IPS-20b (cell line): Measurements from ENCODE around the gene FNDC3B.
"Not testable (repeated sequence)": the region's sequence is repeated elsewhere in the genome, so short reads cannot be mapped to it uniquely, and the experiment has no call there.

ENCODE experiments used
- H3K27ac ChIP-seq: one replicate; pipeline ENCODE4 v1.5.1; 2013; ENCODE audit warnings: low read length
- H3K27me3 ChIP-seq: 2 replicates; pipeline ENCODE4 v1.6.1; 2013; ENCODE audit warnings: mild to moderate bottlenecking, low read length, inconsistent platforms; ENCODE audit not compliant: insufficient read depth
- H3K36me3 ChIP-seq: 2 replicates; pipeline ENCODE4 v1.6.1; 2013; ENCODE audit warnings: low read depth, mild to moderate bottlenecking, inconsistent platforms, low read length, moderate library complexity; ENCODE audit not compliant: insufficient read depth
- H3K4me1 ChIP-seq: 2 replicates; pipeline ENCODE4 v1.6.1; 2013; ENCODE audit warnings: mild to moderate bottlenecking, control low read depth, inconsistent platforms, low read length, moderate library complexity; ENCODE audit not compliant: insufficient read depth
- H3K4me3 ChIP-seq: 2 replicates; pipeline ENCODE4 v1.5.1; 2013; ENCODE audit warnings: mild to moderate bottlenecking, low read length, inconsistent platforms
- H3K9ac ChIP-seq: 2 replicates; pipeline ENCODE4 v1.6.1; 2013; ENCODE audit warnings: low read depth, mild to moderate bottlenecking, inconsistent platforms, low read length, moderate library complexity
- H3K9me3 ChIP-seq: 2 replicates; pipeline ENCODE4 v1.6.1; 2013; ENCODE audit warnings: mild to moderate bottlenecking, low read depth, low read length, inconsistent platforms; ENCODE audit not compliant: insufficient read depth

FNDC3B gene

DNA sequence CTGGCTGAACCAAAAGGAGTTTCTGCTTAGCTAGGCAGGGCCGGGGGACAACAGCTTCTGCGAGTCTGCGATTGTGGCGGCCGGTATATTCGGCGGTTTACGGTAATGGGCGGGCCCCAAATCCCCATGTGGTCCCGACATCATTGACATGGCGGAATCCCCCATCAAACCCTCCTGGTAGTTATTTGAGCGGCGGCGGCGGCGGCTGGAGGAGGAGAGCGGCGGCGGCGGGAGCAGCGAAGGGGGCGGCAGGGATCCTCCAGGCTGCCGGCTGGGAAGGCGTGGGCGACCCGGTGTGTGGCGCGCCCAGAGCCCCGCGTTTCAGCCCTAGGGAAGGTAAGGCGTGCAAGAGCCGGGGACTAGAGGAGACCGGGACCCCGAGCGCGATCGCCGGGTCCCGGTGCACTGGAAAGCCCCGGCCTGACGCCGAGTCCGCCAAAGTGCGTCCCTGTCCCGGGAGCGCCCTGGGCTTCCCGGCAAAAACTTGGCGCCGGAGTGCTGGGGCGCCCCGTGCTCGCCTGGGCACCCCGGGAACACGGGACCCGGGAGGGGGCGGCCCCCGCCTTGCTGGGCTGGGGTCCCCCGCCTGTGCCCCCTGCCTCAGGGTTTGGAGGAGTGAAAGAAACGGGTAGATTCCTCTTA is at the start of gene FNDC3B:
TSS of gene FNDC3B (plus strand) at position 143 of the 642 bp plus-strand sequence. CDS start 72,902 bp downstream, outside the sequence.
- no peaks in the 10 kb centered on the region for H3K36me3 ChIP-seq
- no peaks in the 10 kb centered on the region for H3K9me3 ChIP-seq
- H3K27ac ChIP-seq = peak within 1 kb of the TSS; percentile 84
- H3K9ac ChIP-seq = peak within 1 kb of the TSS; percentile 90; the same call in 1 of the 2 replicates
- H3K27me3 ChIP-seq = no peaks in the 10 kb centered on the region
- peaks cover 19% of the 10 kb centered on the region for H3K4me1 ChIP-seq
- H3K4me3 ChIP-seq = peak within 1 kb of the TSS; percentile 80

DNA sequence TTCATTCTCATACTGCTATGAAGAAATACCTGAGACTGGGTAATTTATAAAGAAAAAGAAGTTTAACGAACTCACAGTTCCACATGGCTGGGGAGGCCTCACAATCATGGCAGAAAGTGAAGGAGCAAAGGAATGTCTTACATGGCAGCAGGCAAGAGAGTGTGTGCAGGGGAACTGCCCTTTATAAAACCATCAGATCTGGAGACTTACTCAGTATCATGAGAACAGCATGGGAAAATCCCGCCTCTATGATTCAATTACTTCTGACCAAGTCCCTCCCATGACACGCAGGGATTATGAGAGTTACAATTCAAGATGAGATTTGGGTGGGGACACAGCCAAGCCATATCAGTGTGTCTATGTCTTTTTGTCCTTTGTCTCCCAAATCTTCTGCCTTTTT is 49.1 kb upstream of the FNDC3B start:
- H3K36me3 ChIP-seq, H3K27ac ChIP-seq, H3K9me3 ChIP-seq, H3K4me1 ChIP-seq, H3K4me3 ChIP-seq, H3K9ac ChIP-seq, H3K27me3 ChIP-seq: not testable (repeated sequence)

DNA sequence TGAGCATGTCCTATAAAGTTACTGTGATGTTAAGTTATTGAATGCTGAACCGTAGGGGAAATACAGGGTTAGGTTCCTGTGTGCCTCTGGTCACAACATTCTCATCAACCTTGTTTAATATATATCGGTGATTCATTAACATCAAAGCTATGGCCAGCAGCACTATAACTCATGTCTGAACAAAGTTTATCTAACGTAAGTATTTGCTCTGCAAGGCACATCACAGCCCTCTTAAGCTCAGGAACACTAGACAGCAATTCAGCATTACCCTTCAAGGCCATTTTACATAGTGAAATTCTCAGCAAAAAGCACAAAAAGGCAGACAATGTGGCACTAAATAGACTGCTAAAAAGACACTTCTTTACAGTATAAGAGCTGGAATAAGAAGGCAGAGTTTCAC is 48.2 kb upstream of the FNDC3B start:
- Histone ChIP-seq H3K36me3 (no peaks in the 10 kb centered on the region), H3K27ac (no peak overlapping the region), H3K4me3 (no peak overlapping the region), H3K27me3 (no peaks in the 10 kb centered on the region), H3K9me3 (no peaks in the 10 kb centered on the region), H3K4me1 (no peaks in the 10 kb centered on the region), H3K9ac (no peak overlapping the region)

DNA sequence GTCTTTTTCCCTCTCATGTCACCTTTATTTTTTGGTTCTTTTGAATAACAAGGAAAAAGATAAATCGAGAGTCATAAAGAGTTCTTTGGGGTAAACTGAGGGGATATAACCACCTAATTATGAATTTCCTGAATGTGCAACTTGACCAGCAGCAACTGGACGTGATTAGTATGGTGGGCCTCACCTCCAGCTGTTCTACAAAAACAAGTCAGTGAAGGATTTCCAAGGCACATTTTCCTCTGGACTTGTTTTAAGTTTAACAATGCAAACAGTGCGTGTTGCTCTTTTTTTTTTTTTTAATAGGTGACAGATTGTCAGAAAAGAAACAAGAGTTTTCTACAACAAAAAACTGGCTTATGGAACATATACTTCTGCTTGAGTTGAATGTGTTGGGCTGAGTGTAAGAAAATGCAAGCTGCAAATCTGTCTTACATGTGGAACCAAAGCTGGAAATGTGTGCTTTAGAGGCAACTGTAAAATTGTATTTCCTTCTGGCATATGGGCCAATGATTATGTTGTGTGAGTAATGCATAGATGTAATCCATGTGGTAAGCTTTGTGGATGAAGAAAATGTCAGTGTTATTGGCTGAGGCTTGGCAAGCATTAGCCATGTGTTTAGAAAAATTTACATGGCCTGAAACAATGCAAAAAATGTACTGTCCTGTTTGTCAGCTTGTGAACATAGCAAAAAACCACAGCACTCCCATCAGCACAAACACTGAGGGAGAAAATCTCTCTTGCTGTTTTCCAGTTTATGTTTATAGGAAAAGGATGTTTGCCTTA is 44.5 kb upstream of the FNDC3B start:
- H3K9me3 ChIP-seq = 0 out of 2 replicates have a peak, but pooled peaks cover 3% of the 10 kb centered on the region
- no peaks in the 10 kb centered on the region for H3K4me1 ChIP-seq
- no peak overlapping the region for H3K27ac ChIP-seq
- H3K27me3 ChIP-seq = no peaks in the 10 kb centered on the region
- no peaks in the 10 kb centered on the region for H3K36me3 ChIP-seq
- H3K9ac ChIP-seq = no peak overlapping the region
- no peak overlapping the region for H3K4me3 ChIP-seq

DNA sequence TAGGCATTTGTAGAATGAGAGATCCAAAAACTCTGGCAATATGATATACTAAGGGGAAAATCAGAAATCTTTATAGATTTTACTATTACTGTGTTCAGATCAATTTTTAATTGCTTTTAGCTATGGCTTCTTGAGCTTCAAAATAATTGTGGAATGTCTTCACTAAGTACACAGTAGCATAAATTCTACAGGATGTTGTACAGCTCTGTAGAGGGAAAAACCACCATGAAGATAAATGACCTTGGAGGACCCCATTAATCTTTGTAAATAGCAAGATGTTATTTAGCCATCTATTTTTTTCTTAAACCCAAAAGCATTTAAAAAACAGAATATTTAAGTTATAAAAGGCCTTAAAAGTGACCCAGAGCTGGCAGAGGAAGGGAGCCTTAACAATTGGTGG is 43.9 kb upstream of the FNDC3B start:
- Histone ChIP-seq H3K27me3 (no peaks in the 10 kb centered on the region), H3K4me1 (no peaks in the 10 kb centered on the region), H3K27ac (no peak overlapping the region), H3K36me3 (no peaks in the 10 kb centered on the region), H3K9ac (no peak overlapping the region), H3K9me3 (0 out of 2 replicates have a peak, but pooled peaks cover 3% of the 10 kb centered on the region), H3K4me3 (no peak overlapping the region)

DNA sequence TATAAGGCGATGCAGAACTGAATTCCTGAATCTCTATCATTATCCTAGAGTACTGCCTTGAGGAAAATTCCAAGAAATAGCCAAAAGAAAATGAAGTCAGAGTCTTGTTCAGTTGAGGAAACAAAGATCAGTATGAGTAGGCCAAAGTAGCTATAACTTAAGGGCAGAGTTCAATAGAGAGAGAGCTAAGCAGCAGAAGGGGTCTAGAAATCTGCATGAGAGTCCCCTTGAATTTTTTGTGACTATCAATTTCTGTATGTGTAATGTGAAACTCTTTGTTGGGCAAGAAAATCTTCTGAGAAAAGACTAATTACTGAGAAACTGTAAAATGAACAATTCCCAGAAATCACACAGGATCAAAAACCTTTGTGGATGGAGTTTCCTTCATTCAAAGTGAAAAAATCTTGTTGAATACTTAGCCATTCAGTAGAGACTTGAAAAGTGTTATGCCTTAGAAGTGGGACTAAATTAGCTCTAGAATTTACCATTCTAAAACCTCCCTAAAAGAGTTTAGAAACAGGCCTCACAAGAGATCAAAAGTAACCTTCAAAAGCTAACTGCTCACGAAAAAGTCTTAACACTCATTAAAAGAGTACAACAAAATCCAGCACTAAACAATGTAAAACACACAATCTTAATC is 43.1 kb upstream of the FNDC3B start:
- no peaks in the 10 kb centered on the region for H3K4me1 ChIP-seq
- 0 out of 2 replicates have a peak, but pooled peaks cover 3% of the 10 kb centered on the region for H3K9me3 ChIP-seq
- H3K4me3 ChIP-seq = no peak overlapping the region
- H3K27ac ChIP-seq = no peak overlapping the region
- H3K27me3 ChIP-seq = no peaks in the 10 kb centered on the region
- H3K9ac ChIP-seq = no peak overlapping the region
- no peaks in the 10 kb centered on the region for H3K36me3 ChIP-seq

DNA sequence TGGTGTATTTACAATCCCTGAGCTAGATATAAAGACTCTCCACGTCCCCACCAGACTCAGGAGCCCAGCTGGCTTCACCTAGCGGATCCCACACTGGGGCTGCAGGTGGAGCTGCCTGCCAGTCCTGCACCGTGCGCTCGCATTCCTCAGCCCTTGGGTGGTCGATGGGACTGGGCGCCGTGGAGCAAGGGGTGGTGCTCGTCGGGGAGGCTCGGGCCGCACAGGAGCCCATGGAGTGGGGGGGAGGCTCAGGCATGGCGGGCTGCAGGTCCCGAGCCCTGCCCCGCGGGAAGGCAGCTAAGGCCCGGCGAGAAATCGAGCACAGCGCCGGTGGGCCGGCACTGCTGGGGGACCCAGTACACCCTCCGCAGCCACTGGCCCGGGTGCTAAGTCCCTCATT is 40.6 kb upstream of the FNDC3B start:
- H3K4me3 ChIP-seq, H3K9me3 ChIP-seq, H3K9ac ChIP-seq, H3K27me3 ChIP-seq, H3K27ac ChIP-seq, H3K36me3 ChIP-seq, H3K4me1 ChIP-seq: not testable (repeated sequence)

DNA sequence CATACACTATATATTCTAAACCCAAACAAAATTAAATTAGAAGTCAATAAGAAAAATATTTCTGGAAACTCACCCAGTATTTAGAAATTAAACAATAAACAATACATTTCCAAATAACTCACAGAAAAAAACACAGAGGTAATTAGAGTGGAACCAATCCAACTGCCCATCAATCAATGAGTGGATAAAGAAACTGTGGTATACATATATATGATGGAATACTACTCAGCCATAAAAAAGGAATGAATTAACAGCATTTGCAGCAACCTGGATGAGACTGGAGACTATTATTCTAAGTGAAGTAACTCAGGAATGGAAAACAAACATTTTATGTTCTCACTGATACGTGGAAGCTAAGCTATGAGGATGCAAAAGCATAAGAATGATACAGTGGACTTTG is 37.8 kb upstream of the FNDC3B start:
- not testable (repeated sequence) for H3K4me3 ChIP-seq

DNA sequence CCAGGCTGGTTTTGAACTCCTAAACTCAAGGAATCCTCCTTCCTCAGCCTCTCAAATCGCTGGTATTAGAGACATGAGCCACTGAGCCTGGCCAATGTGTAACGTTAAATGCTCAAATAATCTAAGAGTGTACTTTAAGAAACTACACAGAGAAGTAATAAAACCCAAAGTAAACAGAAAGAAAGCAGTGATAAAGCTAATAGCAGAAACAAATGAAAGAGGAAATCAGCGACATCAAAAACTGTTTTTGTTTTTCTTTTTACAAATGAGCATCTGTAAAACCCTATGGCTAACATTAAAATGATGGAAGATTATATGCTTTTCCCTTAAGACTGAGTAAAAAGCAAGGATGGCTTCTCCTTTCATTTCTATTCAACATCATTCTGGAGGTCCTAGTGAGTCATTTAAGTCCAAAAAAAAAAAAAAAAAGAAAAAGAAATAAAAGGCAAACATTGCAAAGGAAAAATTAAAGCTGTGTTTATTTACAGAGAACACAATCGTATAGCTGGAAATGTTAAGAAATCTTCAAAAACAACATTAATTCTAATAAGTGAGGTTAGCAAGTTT is 36.8 kb upstream of the FNDC3B start:
- no peaks in the 10 kb centered on the region for H3K9me3 ChIP-seq
- no peak overlapping the region for H3K4me3 ChIP-seq
- H3K27me3 ChIP-seq = no peaks in the 10 kb centered on the region
- no peak overlapping the region for H3K9ac ChIP-seq
- no peaks in the 10 kb centered on the region for H3K36me3 ChIP-seq
- H3K27ac ChIP-seq = no peak overlapping the region
- no peaks in the 10 kb centered on the region for H3K4me1 ChIP-seq

More for the DNA sequence above, 37.8 kb upstream of the FNDC3B start:
- H3K4me1 ChIP-seq, H3K27ac ChIP-seq, H3K27me3 ChIP-seq, H3K9ac ChIP-seq, H3K36me3 ChIP-seq, H3K9me3 ChIP-seq: not testable (repeated sequence)

DNA sequence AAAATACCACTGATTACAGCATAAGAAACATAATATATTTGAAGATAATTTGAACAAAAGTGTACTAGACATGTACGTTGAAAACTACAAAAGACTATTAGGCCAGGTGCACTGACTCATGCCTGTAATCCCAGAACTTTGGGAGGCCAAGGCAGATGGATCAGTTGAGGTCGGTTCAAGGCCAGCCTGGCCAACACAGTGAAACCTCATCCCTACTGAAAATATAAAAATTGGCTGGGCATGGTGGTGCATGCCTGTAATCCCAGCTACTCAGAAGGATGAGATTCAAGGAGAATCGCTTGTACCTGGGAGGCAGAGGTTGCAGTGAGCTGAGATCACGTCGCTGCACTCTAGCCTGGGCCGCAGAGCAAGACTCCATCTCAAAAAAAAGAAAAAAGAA is 36.2 kb upstream of the FNDC3B start:
- no peak overlapping the region for H3K4me3 ChIP-seq
- H3K27me3 ChIP-seq = no peaks in the 10 kb centered on the region
- no peaks in the 10 kb centered on the region for H3K36me3 ChIP-seq
- H3K9me3 ChIP-seq = no peaks in the 10 kb centered on the region
- no peaks in the 10 kb centered on the region for H3K4me1 ChIP-seq
- no peak overlapping the region for H3K27ac ChIP-seq
- no peak overlapping the region for H3K9ac ChIP-seq

DNA sequence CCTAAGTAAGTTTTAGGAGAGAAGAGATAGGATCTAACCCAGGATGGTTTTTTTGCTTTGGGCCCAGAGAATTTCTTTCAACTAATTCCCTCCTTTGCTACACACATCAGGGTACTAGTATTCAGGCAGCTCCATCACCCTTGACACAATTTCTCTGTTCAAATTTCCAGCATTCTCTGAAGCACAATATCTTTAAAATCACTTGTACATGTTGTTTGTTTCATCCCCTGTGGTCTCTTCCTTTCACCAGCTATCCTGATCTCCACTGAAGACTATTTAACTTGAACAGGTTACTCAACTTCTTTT is 32.4 kb upstream of the FNDC3B start:
- H3K9me3 ChIP-seq = no peaks in the 10 kb centered on the region
- no peak overlapping the region for H3K4me3 ChIP-seq
- H3K4me1 ChIP-seq = 0 out of 2 replicates have a peak, but pooled peaks cover 5% of the 10 kb centered on the region
- H3K9ac ChIP-seq = no peak overlapping the region
- no peak overlapping the region for H3K27ac ChIP-seq
- H3K36me3 ChIP-seq = no peaks in the 10 kb centered on the region
- no peaks in the 10 kb centered on the region for H3K27me3 ChIP-seq
